OCI-LY7 (cell line): ENCODE results near the gene PTGDS. TPM values are rescaled to one million over a fixed set of nuclear protein-coding genes. Genes with fewer than 3 reads are reported as not detected.
"Not testable (repeated sequence)": the region's sequence is repeated elsewhere in the genome, so short reads cannot be mapped to it uniquely, and the experiment has no call there.

ENCODE experiments used
- BruUV-seq: library from RNA; stranded (reverse); fragments of 400-500 nt; replicated peaks from 2 replicates; lab custom pipeline; 2021; lab: Mats Ljungman, UMichigan
- CTCF ChIA-PET: fragments of 300-600 bp; sonication (Branson Sonifier 250); formaldehyde crosslinking; loops from one replicate; lab custom pipeline; 2022; ENCODE audit warnings: antibody characterized with exemption; ENCODE audit not compliant: unreplicated experiment; lab: Charles Lee
- POLR2A ChIA-PET: fragments of 300-600 bp; sonication (Branson Sonifier 250); formaldehyde crosslinking; loops from one replicate; lab custom pipeline; 2022; ENCODE audit warnings: antibody characterized with exemption; lab: Charles Lee
- DNase-seq: peaks from one replicate; pipeline ENCODE4 v3.0.0-alpha.2; 2015; ENCODE audit warnings: low spot score
- H2AFZ ChIP-seq: fragments of 200-600 bp; sonication (generic), shearing (Covaris generic); 2 replicates; pipeline ENCODE4 v1.6.1; 2014; ENCODE audit warnings: mild to moderate bottlenecking, antibody characterized with exemption, low read length, moderate library complexity
- H3K27ac ChIP-seq: fragments of 200-600 bp; sonication (generic); 2 replicates; pipeline ENCODE4 v1.5.1; 2014; ENCODE audit warnings: mixed run types, low read depth, mild to moderate bottlenecking, moderate library complexity, low read length, inconsistent platforms; ENCODE audit not compliant: poor library complexity, severe bottlenecking
- H3K36me3 ChIP-seq: fragments of 200-600 bp; sonication (generic); 2 replicates; pipeline ENCODE4 v1.6.1; 2014; ENCODE audit warnings: mild to moderate bottlenecking, antibody characterized with exemption, low read length, moderate library complexity, mixed read lengths; ENCODE audit not compliant: insufficient read depth
- H3K4me1 ChIP-seq: fragments of 200-600 bp; sonication (generic); 2 replicates; pipeline ENCODE4 v1.5.1; 2014; ENCODE audit warnings: mild to moderate bottlenecking, low read length; ENCODE audit not compliant: insufficient read depth, poor library complexity, severe bottlenecking
- H3K4me2 ChIP-seq: fragments of 200-600 bp; sonication (generic); 2 replicates; pipeline ENCODE4 v1.6.1; 2014; ENCODE audit warnings: mild to moderate bottlenecking, low read length
- H3K4me3 ChIP-seq: fragments of 200-600 bp; sonication (generic); 2 replicates; pipeline ENCODE4 v1.5.1; 2014; ENCODE audit warnings: mild to moderate bottlenecking, low read depth, low read length; ENCODE audit not compliant: poor library complexity, severe bottlenecking
- H3K79me2 ChIP-seq: fragments of 200-600 bp; sonication (generic); 2 replicates; pipeline ENCODE4 v1.6.1; 2016; ENCODE audit warnings: low read depth, mild to moderate bottlenecking, low read length, moderate library complexity, mixed read lengths; ENCODE audit not compliant: insufficient read depth
- H3K9me2 ChIP-seq: fragments of 200-600 bp; sonication (generic); 2 replicates; pipeline ENCODE4 v1.6.1; 2016; ENCODE audit warnings: mild to moderate bottlenecking, low read length, mixed read lengths; ENCODE audit not compliant: insufficient read depth
- H3K9me3 ChIP-seq: fragments of 200-600 bp; sonication (generic); 2 replicates; pipeline ENCODE4 v1.6.1; 2014; ENCODE audit warnings: mild to moderate bottlenecking, mixed run types, low read length, mixed read lengths
- H4K20me1 ChIP-seq: fragments of 200-600 bp; sonication (generic); 2 replicates; pipeline ENCODE4 v1.6.1; 2014; ENCODE audit warnings: mild to moderate bottlenecking, antibody characterized with exemption, low read length, moderate library complexity, mixed read lengths; ENCODE audit not compliant: insufficient read depth
- EZH2phosphoT487 ChIP-seq: fragments of 200-600 bp; sonication (generic); IDR thresholded peaks from 2 replicates; pipeline ENCODE4 v1.6.1; 2018; ENCODE audit warnings: low read depth, borderline replicate concordance, mild to moderate bottlenecking, mixed run types, antibody characterized with exemption, low read length, moderate library complexity, mixed read lengths
- intact Hi-C: fragments of 100-400 bp; cut with micrococcal nuclease; formaldehyde crosslinking; loops from one replicate; pipeline ENCODE4 v1.10.0; 2022; ENCODE audit not compliant: unreplicated experiment
- total RNA-seq, 2 experiments: library from RNA; depleted of rRNA in 1 of 2; stranded (reverse); fragments of >200 nt in 1 of 2; shearing (Covaris generic) in 1 of 2; gene quantifications; 2 replicates each; pipeline ENCODE4 v1.2.3, GENCODE V29; 2014 to 2022
- TF ChIP-seq, protein P1 (sequence below): fragments of 200-600 bp; sonication (generic); conservative IDR thresholded peaks from 2 replicates; pipeline ENCODE4 v1.5.1; 2014; ENCODE audit warnings: mild to moderate bottlenecking, antibody characterized with exemption, low read length, moderate library complexity, mixed read lengths

The PTGDS gene
- total RNA-seq, 2 experiments from 2014 or later: not detected

GRCh38 chr9:137001857-137002645 is 24.7 kb downstream of the PTGDS start:
- DNase-seq: no peak
- no peaks in the 10 kb centered on the region for H3K36me3 ChIP-seq
- H3K4me2 ChIP-seq: no peak overlapping the region
- H3K79me2 ChIP-seq: no peaks in the 10 kb centered on the region
- no peaks in the 10 kb centered on the region for H4K20me1 ChIP-seq
- no peaks in the 10 kb centered on the region for H3K9me3 ChIP-seq
- H3K4me3 ChIP-seq: no peak overlapping the region
- peaks cover 29% of the 10 kb centered on the region for H3K4me1 ChIP-seq
- ChIA-PET CTCF (interaction anchor here (0.6 kb wide), 1 partner anchor 28 kb away, joined by 3 read pairs; no protein-coding TSS in a partner anchor), POLR2A (interaction anchor here (0.6 to 1.1 kb wide), 3 partner anchors 10 to 318 kb away, joined by 3 to 4 read pairs (median 3); partner anchors contain the start of gene PAXX)
- no peak overlapping the region for H2AFZ ChIP-seq
- no TSS peak for BruUV-seq
- H3K9me2 ChIP-seq: no peaks in the 10 kb centered on the region
- no peak for TF ChIP-seq EZH2phosphoT487
- TF ChIP-seq, protein P1, sequence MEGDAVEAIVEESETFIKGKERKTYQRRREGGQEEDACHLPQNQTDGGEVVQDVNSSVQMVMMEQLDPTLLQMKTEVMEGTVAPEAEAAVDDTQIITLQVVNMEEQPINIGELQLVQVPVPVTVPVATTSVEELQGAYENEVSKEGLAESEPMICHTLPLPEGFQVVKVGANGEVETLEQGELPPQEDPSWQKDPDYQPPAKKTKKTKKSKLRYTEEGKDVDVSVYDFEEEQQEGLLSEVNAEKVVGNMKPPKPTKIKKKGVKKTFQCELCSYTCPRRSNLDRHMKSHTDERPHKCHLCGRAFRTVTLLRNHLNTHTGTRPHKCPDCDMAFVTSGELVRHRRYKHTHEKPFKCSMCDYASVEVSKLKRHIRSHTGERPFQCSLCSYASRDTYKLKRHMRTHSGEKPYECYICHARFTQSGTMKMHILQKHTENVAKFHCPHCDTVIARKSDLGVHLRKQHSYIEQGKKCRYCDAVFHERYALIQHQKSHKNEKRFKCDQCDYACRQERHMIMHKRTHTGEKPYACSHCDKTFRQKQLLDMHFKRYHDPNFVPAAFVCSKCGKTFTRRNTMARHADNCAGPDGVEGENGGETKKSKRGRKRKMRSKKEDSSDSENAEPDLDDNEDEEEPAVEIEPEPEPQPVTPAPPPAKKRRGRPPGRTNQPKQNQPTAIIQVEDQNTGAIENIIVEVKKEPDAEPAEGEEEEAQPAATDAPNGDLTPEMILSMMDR: no peak
- intact Hi-C loops: no loop called here
- H3K27ac ChIP-seq: no peak overlapping the region

DNA sequence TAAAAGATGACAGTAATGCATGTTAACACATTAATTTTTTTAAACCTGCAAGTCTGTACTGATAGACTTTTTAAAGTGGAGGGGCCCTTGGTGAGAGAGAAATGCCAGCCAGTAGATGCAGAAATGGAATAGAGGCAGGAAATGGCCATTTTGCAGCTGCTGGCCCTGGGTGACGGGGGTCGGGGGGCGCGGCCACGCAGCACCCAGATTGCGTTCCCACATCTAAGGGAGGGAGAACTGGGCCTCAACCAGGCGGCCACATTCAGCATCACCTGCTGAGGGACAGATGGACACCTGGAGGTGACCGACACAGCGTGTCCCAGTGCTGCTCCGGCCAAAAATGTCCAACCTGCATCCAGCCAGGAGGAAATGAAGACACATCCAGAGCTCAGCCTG is 25.3 kb downstream of the PTGDS start:
- Histone ChIP-seq H3K36me3 (no peaks in the 10 kb centered on the region), H3K27ac (no peak overlapping the region), H3K9me3 (no peaks in the 10 kb centered on the region), H2AFZ (no peak overlapping the region), H4K20me1 (no peaks in the 10 kb centered on the region), H3K4me2 (no peak overlapping the region), H3K9me2 (no peaks in the 10 kb centered on the region), H3K79me2 (no peaks in the 10 kb centered on the region), H3K4me1 (peaks cover 23% of the 10 kb centered on the region), H3K4me3 (no peak overlapping the region)
- POLR2A ChIA-PET: interaction anchor here (1.1 kb wide), 1 partner anchor 11 kb away, joined by 3 read pairs; the partner anchor contains the start of gene PAXX
- no peak for TF ChIP-seq EZH2phosphoT487
- TF ChIP-seq, protein P1: no peak
- CTCF ChIA-PET: no interaction called here
- DNase-seq: no peak
- no TSS peak for BruUV-seq
- intact Hi-C loops: no loop called here

GRCh38 chr9:137004285-137004684 is 27.0 kb downstream of the PTGDS start:
- H3K27ac ChIP-seq, intact Hi-C loops, DNase-seq, CTCF ChIA-PET, H3K9me2 ChIP-seq, H3K79me2 ChIP-seq, H4K20me1 ChIP-seq, H3K4me2 ChIP-seq, POLR2A ChIA-PET, H2AFZ ChIP-seq, H3K4me3 ChIP-seq, H3K9me3 ChIP-seq, BruUV-seq, H3K36me3 ChIP-seq: not testable (repeated sequence)
- H3K4me1 ChIP-seq: peaks cover 20% of the 10 kb centered on the region
- TF ChIP-seq, protein P1: peak; percentile 60
